Measurements from ENCODE around the gene PRR12. TPM values are rescaled to one million over a fixed set of nuclear protein-coding genes. Genes with fewer than 3 reads are reported as not detected.

PRR12 gene
- total RNA-seq, 2 donors from 2014 or later: 12.4 to 24.5 TPM

GRCh38 chr19:49669516-49669915 lies 78.5 kb downstream of the PRR12 start:
- no peak for ATAC-seq (ENCODE audit: insufficient number of reproducible peaks, low FRiP score, low read depth)
- no peak overlapping the region for H3K4me3 ChIP-seq
- no peak overlapping the region for H3K27ac ChIP-seq
- DNase-seq (ENCODE audit: low spot score): no peak
- no peaks in the 10 kb centered on the region for H3K27me3 ChIP-seq (replicated peaks; ENCODE audit: insufficient read depth)
- TF ChIP-seq CTCF (IDR thresholded peaks at IDR 0.05): no peak
- peaks cover 4 to 13% of the 10 kb centered on the region in 2 donors for H3K4me1 ChIP-seq (ENCODE audit: control insufficient read depth in 1 of 2, low read depth in 2 of 2)
- no peaks in the 10 kb centered on the region for H3K9me3 ChIP-seq
- no peaks in the 10 kb centered on the region for H3K36me3 ChIP-seq

- Histone ChIP-seq H3K9me3 (no peaks in the 10 kb centered on the region), H3K27me3 (replicated peaks; ENCODE audit: insufficient read depth) (no peaks in the 10 kb centered on the region), H3K4me3 (peak overlapping the region; percentile 33), H3K36me3 (no peaks in the 10 kb centered on the region), H3K27ac (peak overlapping the region in 1 of 2 donors; percentile 48), H3K4me1 (ENCODE audit: control insufficient read depth in 1 of 2, low read depth in 2 of 2) (peaks cover 5 to 10% of the 10 kb centered on the region in 2 donors)
- ATAC-seq (ENCODE audit: insufficient number of reproducible peaks, low FRiP score, low read depth) (no peak), DNase-seq (ENCODE audit: low spot score) (no peak)
- peak; percentile 92 for TF ChIP-seq CTCF (IDR thresholded peaks at IDR 0.05)
These were observed 81.3 kb downstream of the PRR12 start for GRCh38 chr19:49672131-49672919.

Other genes with a start within 250 kb of the PRR12 start
- 10 to 100 TPM; 26.4 to 41.3 TPM for gene TEAD2, start 228.8 kb upstream of the PRR12 start, total RNA-seq
- gene DKKL1, start 227.3 kb upstream of the PRR12 start, total RNA-seq: under 1 TPM in 1 of 2 donors, not detected in 1; 0.95 TPM
- gene KASH5, start 202.9 kb upstream of the PRR12 start, total RNA-seq: not detected
- not detected for gene PTH2, start 167.7 kb upstream of the PRR12 start, total RNA-seq
- not detected for gene GFY, start 165.8 kb upstream of the PRR12 start, total RNA-seq
- 1 to 10 TPM in 1 of 2 donors, under 1 TPM in 1; 0.54 to 2.8 TPM for gene SLC17A7, start 149.7 kb upstream of the PRR12 start, total RNA-seq
- gene PIH1D1, start 139.4 kb upstream of the PRR12 start, total RNA-seq: 10 to 100 TPM; 60.2 to 95.4 TPM
- gene ALDH16A1, start 138.0 kb upstream of the PRR12 start, total RNA-seq: 10 to 100 TPM; 21.8 to 29.8 TPM
- gene FLT3LG, start 117.0 kb upstream of the PRR12 start, total RNA-seq: 1 to 10 TPM; 4.7 to 5.6 TPM
- 1,000 to 10,000 TPM in 1 of 2 donors, 100 to 1,000 TPM in 1; 996 to 1,451 TPM for gene RPL13A, start 103.6 kb upstream of the PRR12 start, total RNA-seq
- 1,000 to 10,000 TPM; 1,371 to 2,401 TPM for gene RPS11, start 94.7 kb upstream of the PRR12 start, total RNA-seq
- gene FCGRT, start 78.5 kb upstream of the PRR12 start, total RNA-seq: 100 to 1,000 TPM; 172 to 304 TPM
- gene RCN3, start 63.2 kb upstream of the PRR12 start, total RNA-seq: 100 to 1,000 TPM in 1 of 2 donors, 10 to 100 TPM in 1; 65.3 to 111 TPM
- 10 to 100 TPM; 30.8 to 46.8 TPM for gene NOSIP, start 10.6 kb upstream of the PRR12 start, total RNA-seq
- gene PRRG2, start 9.9 kb upstream of the PRR12 start, total RNA-seq: not detected
- gene RRAS, start 49.0 kb downstream of the PRR12 start, total RNA-seq: 100 to 1,000 TPM in 1 of 2 donors, 10 to 100 TPM in 1; 82.2 to 188 TPM
- gene SCAF1, start 51.0 kb downstream of the PRR12 start, total RNA-seq: 10 to 100 TPM; 27.3 to 30.6 TPM
- gene IRF3, start 74.7 kb downstream of the PRR12 start, total RNA-seq: 10 to 100 TPM; 33.2 to 52.9 TPM
- gene BCL2L12, start 74.8 kb downstream of the PRR12 start, total RNA-seq: 1 to 10 TPM; 2.5 to 3.0 TPM
- gene PRMT1, start 86.1 kb downstream of the PRR12 start, total RNA-seq: 100 to 1,000 TPM; 116 to 118 TPM
- gene ADM5, start 98.4 kb downstream of the PRR12 start, total RNA-seq: 1 to 10 TPM; 2.8 to 6.4 TPM
- gene CPT1C, start 99.9 kb downstream of the PRR12 start, total RNA-seq: 1 to 10 TPM; 2.5 to 3.9 TPM
- not detected for gene TSKS, start 172.1 kb downstream of the PRR12 start, total RNA-seq
- gene AP2A1, start 175.8 kb downstream of the PRR12 start, total RNA-seq: 10 to 100 TPM; 81.1 to 89.7 TPM
- gene FUZ, start 222.1 kb downstream of the PRR12 start, total RNA-seq: 10 to 100 TPM; 23.6 to 27.3 TPM
- gene MED25, start 227.1 kb downstream of the PRR12 start, total RNA-seq: 10 to 100 TPM; 29.8 to 37.0 TPM